ENCODE results near the gene FXYD6. TPM values are rescaled to one million over a fixed set of nuclear protein-coding genes. Genes with fewer than 3 reads are reported as not detected.

Gene FXYD6
- total RNA-seq, 1 experiment from 2014 or later = 12.2 TPM

GRCh38 chr11:117820516-117820915 is 55.9 kb downstream of the FXYD6 start:
- Histone ChIP-seq H3K4me1 (ENCODE audit: insufficient read depth, low read length, poor library complexity, severe bottlenecking) (peaks cover 21% of the 10 kb centered on the region), H3K27ac (ENCODE audit: low read depth, low read length, poor library complexity, severe bottlenecking) (no peak overlapping the region), H3K27me3 (replicated peaks; ENCODE audit: insufficient read depth, low read depth, low read length, poor library complexity) (no peaks in the 10 kb centered on the region), H3K9me3 (ENCODE audit: low read depth, low read length, poor library complexity, severe bottlenecking) (no peaks in the 10 kb centered on the region), H3K4me3 (ENCODE audit: low read depth, low read length, poor library complexity, severe bottlenecking) (no peak overlapping the region), H3K36me3 (ENCODE audit: insufficient read depth, low read length, poor library complexity, severe bottlenecking) (no peaks in the 10 kb centered on the region)
- DNase-seq (ENCODE audit: low spot score) = no peak
- intact Hi-C loops (cut with micrococcal nuclease; ENCODE audit: unreplicated experiment) = no loop called here
- BruUV-seq (replicated peaks) = no TSS peak
- ChIA-PET CTCF (interaction anchor here (1.2 to 4.4 kb wide), 2 partner anchors 126 to 127 kb away, joined by 6 to 41 read pairs; no protein-coding TSS in a partner anchor), POLR2A (ENCODE audit: low non-redundant PET) (no interaction called here)
- TF ChIP-seq EZH2 (IDR thresholded peaks at IDR 0.05; ENCODE audit: borderline replicate concordance, low read depth, low read length, poor library complexity, severe bottlenecking) (no peak), CTCF (conservative IDR thresholded peaks at IDR 0.05; ENCODE audit: low read depth, low read length) (no peak)

GRCh38 chr11:117820071-117820470 is 56.4 kb downstream of the FXYD6 start:
- no peak for DNase-seq (ENCODE audit: low spot score)
- Histone ChIP-seq H3K27ac (ENCODE audit: low read depth, low read length, poor library complexity, severe bottlenecking) (no peak overlapping the region), H3K27me3 (replicated peaks; ENCODE audit: insufficient read depth, low read depth, low read length, poor library complexity) (no peaks in the 10 kb centered on the region), H3K36me3 (ENCODE audit: insufficient read depth, low read length, poor library complexity, severe bottlenecking) (no peaks in the 10 kb centered on the region), H3K4me1 (ENCODE audit: insufficient read depth, low read length, poor library complexity, severe bottlenecking) (peaks cover 26% of the 10 kb centered on the region), H3K9me3 (ENCODE audit: low read depth, low read length, poor library complexity, severe bottlenecking) (no peaks in the 10 kb centered on the region), H3K4me3 (ENCODE audit: low read depth, low read length, poor library complexity, severe bottlenecking) (no peak overlapping the region)
- POLR2A ChIA-PET (ENCODE audit: low non-redundant PET) = no interaction called here
- no TSS peak for BruUV-seq (replicated peaks)
- intact Hi-C loops (cut with micrococcal nuclease; ENCODE audit: unreplicated experiment) = no loop called here
- TF ChIP-seq CTCF (conservative IDR thresholded peaks at IDR 0.05; ENCODE audit: low read depth, low read length) (no peak), EZH2 (IDR thresholded peaks at IDR 0.05; ENCODE audit: borderline replicate concordance, low read depth, low read length, poor library complexity, severe bottlenecking) (no peak)
- CTCF ChIA-PET = interaction anchor here (4.4 kb wide), 1 partner anchor 127 kb away, joined by 41 read pairs; no protein-coding TSS in a partner anchor

GRCh38 chr11:117819096-117820040 is 57.1 kb downstream of the FXYD6 start:
- Histone ChIP-seq H3K4me3 (ENCODE audit: low read depth, low read length, poor library complexity, severe bottlenecking) (no peak overlapping the region), H3K36me3 (ENCODE audit: insufficient read depth, low read length, poor library complexity, severe bottlenecking) (no peaks in the 10 kb centered on the region), H3K9me3 (ENCODE audit: low read depth, low read length, poor library complexity, severe bottlenecking) (no peaks in the 10 kb centered on the region), H3K4me1 (ENCODE audit: insufficient read depth, low read length, poor library complexity, severe bottlenecking) (peaks cover 33% of the 10 kb centered on the region), H3K27me3 (replicated peaks; ENCODE audit: insufficient read depth, low read depth, low read length, poor library complexity) (no peaks in the 10 kb centered on the region), H3K27ac (ENCODE audit: low read depth, low read length, poor library complexity, severe bottlenecking) (no peak overlapping the region)
- BruUV-seq (replicated peaks) = no TSS peak
- ChIA-PET POLR2A (ENCODE audit: low non-redundant PET) (interaction anchor here (0.6 kb wide), 1 partner anchor 493 kb away, joined by 3 read pairs; no protein-coding TSS in a partner anchor), CTCF (interaction anchor here (0.5 to 4.4 kb wide), 10 partner anchors 10 to 393 kb away, joined by 3 to 41 read pairs (median 4); no protein-coding TSS in a partner anchor)
- DNase-seq (ENCODE audit: low spot score) = peak; percentile 85
- intact Hi-C loops (cut with micrococcal nuclease; ENCODE audit: unreplicated experiment) = loop anchor here (1.0 to 5.0 kb wide), 2 partner anchors 234 to 587 kb away; partner anchors contain the start of genes PCSK7 and RNF214
- TF ChIP-seq CTCF (conservative IDR thresholded peaks at IDR 0.05; ENCODE audit: low read depth, low read length) (peak; percentile 71), EZH2 (IDR thresholded peaks at IDR 0.05; ENCODE audit: borderline replicate concordance, low read depth, low read length, poor library complexity, severe bottlenecking) (no peak)

Measured in A673 (cell line).